LNCaP clone FGC (cell line): Measurements from ENCODE around the gene COPS7A.

Experiments used
- DNase-seq: peaks from one replicate; pipeline ENCODE4 v3.0.0-alpha.2; 2011; ENCODE audit warnings: low read depth
- H3K4me3 ChIP-seq: 2 replicates; pipeline ENCODE4 v1.5.1; 2011; ENCODE audit warnings: mild to moderate bottlenecking, low read depth, low read length, control low read depth
- TF ChIP-seq, protein P1 (sequence below): IDR thresholded peaks from 2 replicates; pipeline ENCODE4 v1.5.1; 2012; ENCODE audit warnings: mild to moderate bottlenecking; ENCODE audit not compliant: control insufficient read depth, insufficient read depth; ENCODE audit errors: extremely low read depth

Gene COPS7A

GRCh38 chr12:6691473-6691872 lies 32.4 kb upstream of the COPS7A start:
- DNase-seq: no peak
- TF ChIP-seq, protein P1, sequence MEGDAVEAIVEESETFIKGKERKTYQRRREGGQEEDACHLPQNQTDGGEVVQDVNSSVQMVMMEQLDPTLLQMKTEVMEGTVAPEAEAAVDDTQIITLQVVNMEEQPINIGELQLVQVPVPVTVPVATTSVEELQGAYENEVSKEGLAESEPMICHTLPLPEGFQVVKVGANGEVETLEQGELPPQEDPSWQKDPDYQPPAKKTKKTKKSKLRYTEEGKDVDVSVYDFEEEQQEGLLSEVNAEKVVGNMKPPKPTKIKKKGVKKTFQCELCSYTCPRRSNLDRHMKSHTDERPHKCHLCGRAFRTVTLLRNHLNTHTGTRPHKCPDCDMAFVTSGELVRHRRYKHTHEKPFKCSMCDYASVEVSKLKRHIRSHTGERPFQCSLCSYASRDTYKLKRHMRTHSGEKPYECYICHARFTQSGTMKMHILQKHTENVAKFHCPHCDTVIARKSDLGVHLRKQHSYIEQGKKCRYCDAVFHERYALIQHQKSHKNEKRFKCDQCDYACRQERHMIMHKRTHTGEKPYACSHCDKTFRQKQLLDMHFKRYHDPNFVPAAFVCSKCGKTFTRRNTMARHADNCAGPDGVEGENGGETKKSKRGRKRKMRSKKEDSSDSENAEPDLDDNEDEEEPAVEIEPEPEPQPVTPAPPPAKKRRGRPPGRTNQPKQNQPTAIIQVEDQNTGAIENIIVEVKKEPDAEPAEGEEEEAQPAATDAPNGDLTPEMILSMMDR: no peak

GRCh38 chr12:6692888-6693287 lies 31.0 kb upstream of the COPS7A start:
- H3K4me3 ChIP-seq: no peak overlapping the region
- TF ChIP-seq, protein P1: no peak
- no peak for DNase-seq

More at GRCh38 chr12:6691473-6691872, 32.4 kb upstream of the COPS7A start:
- no peak overlapping the region for H3K4me3 ChIP-seq

DNA sequence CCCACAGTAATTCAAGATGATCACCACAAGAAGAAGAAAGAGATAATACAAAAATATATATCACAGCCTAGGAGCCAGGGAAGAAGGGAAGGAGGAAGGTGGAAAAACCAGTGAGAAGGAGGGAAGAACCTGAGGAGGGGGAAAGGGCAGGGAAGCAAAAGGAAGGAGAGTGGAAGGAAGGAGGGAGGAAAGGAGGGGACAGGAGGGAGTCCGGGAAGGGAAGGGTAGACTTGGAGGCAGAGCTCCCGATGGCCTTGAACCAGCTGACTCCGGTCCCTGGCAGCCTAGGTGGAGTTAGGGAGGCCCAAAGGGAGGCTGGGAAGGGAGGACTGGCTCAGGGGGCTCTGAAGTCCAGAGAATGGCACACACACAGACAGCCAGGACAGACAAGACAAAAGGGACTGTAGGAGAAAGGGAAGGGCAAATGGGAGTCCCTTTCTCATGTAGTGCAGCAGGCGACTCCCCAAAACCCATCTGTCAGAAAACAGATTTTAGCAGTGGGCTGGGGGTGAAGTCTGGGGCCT lies 30.0 kb upstream of the COPS7A start:
- H3K4me3 ChIP-seq: no peak overlapping the region
- no peak for DNase-seq
- TF ChIP-seq, protein P1: no peak

- TF ChIP-seq, protein P1: no peak
- H3K4me3 ChIP-seq: no peak overlapping the region
- DNase-seq: no peak
Measured at GRCh38 chr12:6694701-6695100, 29.1 kb upstream of the COPS7A start.

DNA sequence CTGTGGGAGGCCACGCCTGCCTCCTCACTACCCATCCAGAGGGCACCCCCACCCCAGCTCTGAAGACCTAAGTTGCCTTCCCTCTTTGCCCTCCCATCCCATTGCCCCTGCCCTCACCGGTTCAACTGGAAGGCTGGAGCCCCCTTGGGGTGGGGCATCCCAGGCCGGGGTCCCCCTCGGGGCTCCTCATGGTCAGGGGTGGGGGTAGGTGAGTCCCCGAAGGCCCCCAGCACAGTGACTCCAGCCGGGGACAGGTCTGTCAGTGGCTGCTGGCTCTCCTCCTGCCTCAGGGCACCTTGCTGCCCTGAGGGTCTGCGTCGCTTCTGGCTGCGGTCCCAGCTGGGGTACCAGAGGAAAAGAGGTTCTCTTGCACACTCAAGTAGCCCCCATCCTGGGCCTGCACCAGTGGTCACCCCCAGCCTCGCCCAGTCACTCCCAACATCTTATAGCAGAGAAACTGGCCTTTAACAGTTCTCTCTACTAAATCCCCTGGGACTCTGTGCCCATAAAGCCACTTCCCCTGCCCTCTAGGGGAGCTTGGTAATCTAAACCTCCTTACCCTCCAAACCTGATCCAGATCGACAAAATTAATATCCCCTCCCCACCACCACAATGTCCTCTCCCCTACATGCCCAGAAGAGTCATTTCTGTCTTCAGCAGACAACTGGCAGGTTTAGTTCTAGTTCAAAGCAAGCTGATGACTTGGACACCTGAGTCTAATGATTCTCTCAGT lies 28.4 kb upstream of the COPS7A start:
- no peak overlapping the region for H3K4me3 ChIP-seq
- no peak for DNase-seq
- TF ChIP-seq, protein P1: no peak

GRCh38 chr12:6696690-6697583 lies 26.9 kb upstream of the COPS7A start:
- DNase-seq: no peak
- H3K4me3 ChIP-seq: no peak overlapping the region
- TF ChIP-seq, protein P1: no peak
